ENCODE data around the gene MRPL2. TPM values are rescaled to one million over a fixed set of nuclear protein-coding genes. Genes with fewer than 3 reads are reported as not detected.
"Not testable (repeated sequence)": the region's sequence is repeated elsewhere in the genome, so short reads cannot be mapped to it uniquely, and the experiment has no call there.

Gene MRPL2
- total and polyA plus RNA-seq, 2 experiments from 2014 or later = 19.7 to 71.9 TPM

DNA sequence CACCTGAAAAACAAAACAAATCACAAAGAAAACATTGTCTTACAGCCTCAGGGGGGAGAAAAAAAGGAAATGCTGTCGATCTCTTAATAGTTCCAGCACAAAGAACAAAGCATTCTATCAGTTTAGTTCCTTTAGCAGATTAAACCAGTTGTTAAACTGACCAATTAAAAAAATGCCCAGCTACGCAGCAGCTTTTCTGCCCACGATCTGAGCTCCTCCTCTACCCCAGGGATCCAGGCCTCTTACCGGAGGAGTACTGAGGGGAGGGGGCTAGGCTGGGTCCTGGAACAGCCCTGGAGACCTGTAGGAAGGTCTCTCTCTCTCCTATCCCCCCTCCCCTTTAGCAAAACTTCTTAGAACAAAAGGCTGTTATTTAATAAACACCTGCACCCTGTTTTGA lies 30.2 kb upstream of the MRPL2 start:
- H3K9me2 ChIP-seq (ENCODE audit: insufficient read depth) = no peaks in the 10 kb centered on the region
- no peaks in the 10 kb centered on the region for H3K27me3 ChIP-seq (replicated peaks; ENCODE audit: insufficient read depth)
- no peak for DNase-seq
- peaks cover 20% of the 10 kb centered on the region for H3F3A ChIP-seq (ENCODE audit: insufficient read depth)
- peaks cover 100% of the 10 kb centered on the region for H3K79me2 ChIP-seq (ENCODE audit: insufficient read depth)
- peaks cover 34% of the 10 kb centered on the region for H3K4me1 ChIP-seq (ENCODE audit: insufficient read depth)
- no peaks in the 10 kb centered on the region; the same call in 1 of the 2 replicates for H4K20me1 ChIP-seq (ENCODE audit: insufficient read depth)
- H3K9ac ChIP-seq = no peak overlapping the region
- no peak overlapping the region for H3K4me3 ChIP-seq
- no peak overlapping the region for H3K4me2 ChIP-seq (ENCODE audit: unreplicated experiment)
- peak overlapping the region; percentile 26; the same call in 1 of the 2 replicates for H3K27ac ChIP-seq
- TF ChIP-seq EZH2 (IDR thresholded peaks at IDR 0.05; ENCODE audit: insufficient read depth, poor library complexity, severe bottlenecking) (no peak), EZH2phosphoT487 (IDR thresholded peaks at IDR 0.05; ENCODE audit: insufficient read depth, low read depth) (no peak)
- no peak overlapping the region for H2AFZ ChIP-seq
- no peaks in the 10 kb centered on the region for H3K9me3 ChIP-seq (ENCODE audit: low read depth)
- H3K36me3 ChIP-seq (ENCODE audit: low read depth) = no peaks in the 10 kb centered on the region
- 33 to 44% methylated on average over 4 of the region's 4 CpGs for WGBS, 2 experiments (ENCODE audit: low coverage in 1 of 2, low lambda C conversion rate in 2 of 2, missing lambda C conversion rate in 2 of 2)
- in situ Hi-C loops (cut with MboI) = no loop called here

- no peak overlapping the region for H3K4me2 ChIP-seq (ENCODE audit: unreplicated experiment)
- TF ChIP-seq EZH2 (IDR thresholded peaks at IDR 0.05; ENCODE audit: insufficient read depth, poor library complexity, severe bottlenecking) = no peak
- no peak for TF ChIP-seq EZH2phosphoT487 (IDR thresholded peaks at IDR 0.05; ENCODE audit: insufficient read depth, low read depth)
- no peak overlapping the region for H3K9ac ChIP-seq
- no peaks in the 10 kb centered on the region for H3K9me2 ChIP-seq (ENCODE audit: insufficient read depth)
- no peak overlapping the region for H3K4me3 ChIP-seq
- H3K79me2 ChIP-seq (ENCODE audit: insufficient read depth) = peaks cover 100% of the 10 kb centered on the region
- H4K20me1 ChIP-seq (ENCODE audit: insufficient read depth) = no peaks in the 10 kb centered on the region; the same call in 1 of the 2 replicates
- H3K4me1 ChIP-seq (ENCODE audit: insufficient read depth) = peaks cover 29% of the 10 kb centered on the region
- no peaks in the 10 kb centered on the region for H3K27me3 ChIP-seq (replicated peaks; ENCODE audit: insufficient read depth)
- WGBS, 2 experiments (ENCODE audit: low coverage in 1 of 2, low lambda C conversion rate in 2 of 2, missing lambda C conversion rate in 2 of 2) = 82 to 88% methylated on average over 4 of the region's 4 CpGs
- 0 out of 2 replicates have a peak overlapping the region, but pooled peaks have one; percentile 26 for H3K27ac ChIP-seq
- in situ Hi-C loops (cut with MboI) = no loop called here
- no peaks in the 10 kb centered on the region for H3K36me3 ChIP-seq (ENCODE audit: low read depth)
- H3F3A ChIP-seq (ENCODE audit: insufficient read depth) = peaks cover 19% of the 10 kb centered on the region; the same call in 1 of the 2 replicates
- H2AFZ ChIP-seq = no peak overlapping the region
- DNase-seq = peak; percentile 48
- no peaks in the 10 kb centered on the region for H3K9me3 ChIP-seq (ENCODE audit: low read depth)
Measured at GRCh38 chr6:43088654-43089056, 29.4 kb upstream of the MRPL2 start.

DNA sequence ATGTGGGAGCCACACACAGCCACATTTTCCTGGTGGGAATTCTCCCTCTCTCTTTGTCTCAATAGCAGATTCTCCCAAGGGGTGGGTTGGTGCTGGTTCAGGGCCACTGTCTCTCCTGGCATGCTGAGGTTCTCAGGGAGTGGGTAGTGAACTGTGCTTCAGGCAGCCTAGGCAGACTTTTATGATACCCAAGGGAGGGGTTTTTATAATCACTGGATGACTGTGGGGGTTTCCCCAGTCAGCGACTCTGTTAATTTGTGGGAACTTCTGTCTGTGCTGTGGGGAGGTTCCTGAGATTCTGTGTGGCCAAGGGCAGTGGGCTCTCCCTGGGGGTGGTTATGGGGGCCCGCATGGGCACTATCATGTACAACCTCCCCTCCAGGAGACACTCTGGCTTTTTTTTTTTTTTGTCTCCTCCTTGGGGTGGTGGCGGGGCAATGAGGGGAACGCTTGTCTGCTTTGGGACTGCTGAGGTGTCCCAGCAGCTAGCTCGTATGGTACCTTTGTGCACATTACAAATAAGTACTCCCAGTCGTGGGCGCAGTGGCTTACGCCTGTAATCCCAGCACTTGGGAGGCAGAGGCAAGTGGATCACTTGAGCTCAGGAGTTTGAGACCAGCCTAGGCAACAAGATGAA lies 26.9 kb upstream of the MRPL2 start:
- peak; percentile 35 for DNase-seq
- Histone ChIP-seq H3K36me3 (ENCODE audit: low read depth) (no peaks in the 10 kb centered on the region), H3K9me2 (ENCODE audit: insufficient read depth) (no peaks in the 10 kb centered on the region), H4K20me1 (ENCODE audit: insufficient read depth) (no peaks in the 10 kb centered on the region; the same call in 1 of the 2 replicates), H3K27me3 (replicated peaks; ENCODE audit: insufficient read depth) (no peaks in the 10 kb centered on the region), H3K4me2 (ENCODE audit: unreplicated experiment) (no peak overlapping the region), H3K9ac (no peak overlapping the region), H3F3A (ENCODE audit: insufficient read depth) (peaks cover 9% of the 10 kb centered on the region; the same call in 1 of the 2 replicates), H3K9me3 (ENCODE audit: low read depth) (no peaks in the 10 kb centered on the region), H3K4me3 (no peak overlapping the region), H3K4me1 (ENCODE audit: insufficient read depth) (peaks cover 20% of the 10 kb centered on the region), H2AFZ (no peak overlapping the region), H3K79me2 (ENCODE audit: insufficient read depth) (peaks cover 100% of the 10 kb centered on the region), H3K27ac (no peak overlapping the region)
- in situ Hi-C loops (cut with MboI) = no loop called here
- WGBS, 2 experiments (ENCODE audit: low coverage in 1 of 2, low lambda C conversion rate in 2 of 2, missing lambda C conversion rate in 2 of 2) = 81 to 87% methylated on average over 8 of the region's 8 CpGs
- TF ChIP-seq EZH2 (IDR thresholded peaks at IDR 0.05; ENCODE audit: insufficient read depth, poor library complexity, severe bottlenecking) = no peak
- TF ChIP-seq EZH2phosphoT487 (IDR thresholded peaks at IDR 0.05; ENCODE audit: insufficient read depth, low read depth) = no peak

DNA sequence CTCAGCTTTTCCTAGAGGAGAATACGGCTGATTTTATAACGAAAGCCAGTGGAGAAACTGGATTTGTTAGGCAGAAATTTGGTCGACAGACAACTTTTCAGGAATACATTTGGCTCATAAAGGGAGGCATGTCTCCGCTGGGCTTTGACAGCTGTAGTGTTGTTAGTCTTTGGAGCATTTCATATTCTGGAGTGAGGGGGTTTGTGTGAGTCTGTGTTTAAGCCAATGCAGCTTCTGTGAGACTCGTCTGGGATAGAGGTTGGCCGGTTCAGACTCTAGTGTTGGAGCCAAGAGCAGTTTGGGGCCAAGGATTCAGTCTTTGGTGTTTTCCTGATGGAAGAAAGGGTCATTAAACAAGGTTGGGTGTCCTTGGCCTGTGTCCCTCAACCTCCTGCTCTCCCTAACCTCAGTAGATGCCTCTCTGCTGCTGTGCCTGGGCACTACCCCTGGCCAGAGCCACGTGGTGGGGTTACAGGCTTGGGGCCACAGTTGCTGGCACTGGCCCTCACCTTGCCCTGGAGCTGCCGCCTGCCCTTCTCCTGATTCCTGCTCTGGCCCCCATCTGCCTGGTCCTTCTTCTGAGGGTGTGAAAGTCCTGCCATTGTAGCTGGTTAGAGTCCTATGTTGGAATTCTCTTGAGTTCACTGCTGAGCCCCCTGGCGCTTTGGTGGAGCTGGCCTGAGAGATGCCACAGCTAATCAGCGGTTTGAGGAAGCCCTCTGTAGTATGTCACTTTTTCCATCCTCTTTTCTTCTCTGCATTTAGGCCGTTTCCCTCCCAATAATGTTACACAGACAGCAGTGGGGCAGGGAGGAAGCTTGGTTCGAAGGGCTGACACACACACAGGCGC lies 23.8 kb upstream of the MRPL2 start:
- Histone ChIP-seq H3K9ac (no peak overlapping the region), H3K27ac (no peak overlapping the region), H2AFZ (no peak overlapping the region), H3K36me3 (ENCODE audit: low read depth) (no peaks in the 10 kb centered on the region), H4K20me1 (ENCODE audit: insufficient read depth) (no peaks in the 10 kb centered on the region; the same call in 1 of the 2 replicates), H3F3A (ENCODE audit: insufficient read depth) (peaks cover 5% of the 10 kb centered on the region; the same call in 1 of the 2 replicates), H3K27me3 (replicated peaks; ENCODE audit: insufficient read depth) (no peaks in the 10 kb centered on the region), H3K4me3 (no peak overlapping the region), H3K79me2 (ENCODE audit: insufficient read depth) (peaks cover 100% of the 10 kb centered on the region), H3K9me3 (ENCODE audit: low read depth) (no peaks in the 10 kb centered on the region), H3K9me2 (ENCODE audit: insufficient read depth) (no peaks in the 10 kb centered on the region), H3K4me1 (ENCODE audit: insufficient read depth) (peaks cover 9% of the 10 kb centered on the region), H3K4me2 (ENCODE audit: unreplicated experiment) (no peak overlapping the region)
- TF ChIP-seq EZH2 (IDR thresholded peaks at IDR 0.05; ENCODE audit: insufficient read depth, poor library complexity, severe bottlenecking) (no peak), EZH2phosphoT487 (IDR thresholded peaks at IDR 0.05; ENCODE audit: insufficient read depth, low read depth) (no peak)
- in situ Hi-C loops (cut with MboI) = no loop called here
- WGBS, 2 experiments (ENCODE audit: low coverage in 1 of 2, low lambda C conversion rate in 2 of 2, missing lambda C conversion rate in 2 of 2) = 56 to 60% methylated on average over 13 of the region's 13 CpGs
- no peak for DNase-seq

GRCh38 chr6:43081922-43082321 lies 22.7 kb upstream of the MRPL2 start:
- WGBS, 2 experiments (ENCODE audit: low coverage in 1 of 2, low lambda C conversion rate in 2 of 2, missing lambda C conversion rate in 2 of 2) = 52 to 55% methylated on average over 9 of the region's 9 CpGs
- peaks cover 17% of the 10 kb centered on the region for H3K4me1 ChIP-seq (ENCODE audit: insufficient read depth)
- peak; percentile 53 for DNase-seq
- H3K4me2 ChIP-seq (ENCODE audit: unreplicated experiment); H3K9me2 ChIP-seq (ENCODE audit: insufficient read depth); H3K36me3 ChIP-seq (ENCODE audit: low read depth); H3F3A ChIP-seq (ENCODE audit: insufficient read depth); H4K20me1 ChIP-seq (ENCODE audit: insufficient read depth); H3K9ac ChIP-seq; H3K27me3 ChIP-seq (replicated peaks; ENCODE audit: insufficient read depth); in situ Hi-C loops (cut with MboI); H3K9me3 ChIP-seq (ENCODE audit: low read depth); H2AFZ ChIP-seq; H3K4me3 ChIP-seq: not testable (repeated sequence)
- peak overlapping the region; percentile 6 for H3K27ac ChIP-seq
- H3K79me2 ChIP-seq (ENCODE audit: insufficient read depth) = peaks cover 100% of the 10 kb centered on the region

All from GM23248 (cell line).